ENCODE data around the gene STN1. TPM values are rescaled to one million over a fixed set of nuclear protein-coding genes. Genes with fewer than 3 reads are reported as not detected.
A peak's percentile ranks its signal among the peaks of the same experiment; 100 is the strongest.

Gene STN1
- total RNA-seq, 2 donors from 2014 or later: 16.6 to 18.3 TPM

DNA sequence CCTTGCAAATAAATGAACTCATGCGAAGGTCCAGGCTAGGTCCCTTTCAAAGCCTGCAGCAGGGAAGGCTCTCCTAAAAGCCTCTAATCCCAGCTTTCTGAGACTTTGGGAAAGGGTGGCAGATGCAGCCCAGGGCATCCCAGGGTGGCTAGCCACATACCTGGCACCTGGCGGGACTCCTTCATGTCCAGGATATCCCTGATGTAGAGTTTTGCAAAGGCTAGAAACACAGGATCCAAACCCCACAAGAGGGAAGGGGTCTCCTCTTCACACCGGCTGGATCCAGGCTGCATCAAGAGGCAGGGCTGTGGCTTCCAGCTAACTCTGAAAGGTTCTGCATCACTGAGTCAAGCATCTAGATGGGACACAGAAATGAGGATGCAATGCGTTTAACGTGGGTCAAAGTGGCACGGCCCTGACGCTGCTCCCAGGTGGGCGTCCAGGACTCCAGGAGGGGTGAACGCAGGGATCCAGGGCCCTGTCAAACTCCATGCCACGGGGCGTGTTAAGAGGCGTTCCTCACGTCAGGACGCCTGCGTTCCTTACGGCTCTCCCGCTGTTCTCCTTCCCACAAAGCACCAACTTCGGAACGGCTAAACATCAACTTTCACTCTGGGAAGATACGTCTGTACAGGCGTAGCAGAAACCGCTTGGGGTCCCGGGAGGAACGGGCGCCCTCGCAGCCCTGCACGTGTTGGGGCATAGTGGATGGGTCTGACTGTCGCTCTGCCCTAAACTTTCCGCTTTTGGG, 507 bp downstream of the STN1 start:
- peak overlapping the region; percentile 98 for H3K27ac ChIP-seq
- no peaks in the 10 kb centered on the region for H3K9me3 ChIP-seq
- TF ChIP-seq, protein P1, sequence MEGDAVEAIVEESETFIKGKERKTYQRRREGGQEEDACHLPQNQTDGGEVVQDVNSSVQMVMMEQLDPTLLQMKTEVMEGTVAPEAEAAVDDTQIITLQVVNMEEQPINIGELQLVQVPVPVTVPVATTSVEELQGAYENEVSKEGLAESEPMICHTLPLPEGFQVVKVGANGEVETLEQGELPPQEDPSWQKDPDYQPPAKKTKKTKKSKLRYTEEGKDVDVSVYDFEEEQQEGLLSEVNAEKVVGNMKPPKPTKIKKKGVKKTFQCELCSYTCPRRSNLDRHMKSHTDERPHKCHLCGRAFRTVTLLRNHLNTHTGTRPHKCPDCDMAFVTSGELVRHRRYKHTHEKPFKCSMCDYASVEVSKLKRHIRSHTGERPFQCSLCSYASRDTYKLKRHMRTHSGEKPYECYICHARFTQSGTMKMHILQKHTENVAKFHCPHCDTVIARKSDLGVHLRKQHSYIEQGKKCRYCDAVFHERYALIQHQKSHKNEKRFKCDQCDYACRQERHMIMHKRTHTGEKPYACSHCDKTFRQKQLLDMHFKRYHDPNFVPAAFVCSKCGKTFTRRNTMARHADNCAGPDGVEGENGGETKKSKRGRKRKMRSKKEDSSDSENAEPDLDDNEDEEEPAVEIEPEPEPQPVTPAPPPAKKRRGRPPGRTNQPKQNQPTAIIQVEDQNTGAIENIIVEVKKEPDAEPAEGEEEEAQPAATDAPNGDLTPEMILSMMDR (IDR thresholded peaks at IDR 0.05): no peak
- no peaks in the 10 kb centered on the region for H3K27me3 ChIP-seq
- peak overlapping the region; percentile 86 to 96 for H3K9ac ChIP-seq (ENCODE audit: low read depth in 2 of 2, low read length in 2 of 2)
- intact Hi-C loops (cut with DNase I): no loop called here
- peaks cover 5% of the 10 kb centered on the region for H3K4me1 ChIP-seq
- DNase-seq: peak; percentile 71
- H3K36me3 ChIP-seq: no peaks in the 10 kb centered on the region
- H3K4me3 ChIP-seq: peak overlapping the region; percentile 64

DNA sequence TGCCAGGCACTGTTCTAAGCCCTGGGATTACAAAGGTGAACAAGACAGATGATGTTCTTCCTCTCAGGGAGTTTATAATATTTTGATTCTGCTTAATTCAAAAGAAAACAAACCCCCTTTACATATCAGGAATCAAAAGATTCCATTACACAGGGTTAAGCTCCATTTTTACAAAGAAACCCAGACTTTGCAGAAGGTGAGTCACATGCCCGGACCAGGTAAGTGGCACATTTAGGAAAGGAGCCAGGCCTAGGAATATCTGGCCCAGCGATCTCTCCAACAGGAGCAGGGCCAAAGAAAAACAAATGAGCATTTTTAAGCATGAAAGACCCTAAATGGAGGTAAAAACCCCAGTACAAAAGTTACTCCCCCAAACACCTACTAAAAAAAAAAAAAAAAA, 1.1 kb downstream of the STN1 start:
- DNase-seq: no peak

GRCh38 chr10:103916254-103916653, 1.7 kb downstream of the STN1 start:
- DNase-seq: no peak
- Histone ChIP-seq H3K27me3 (no peaks in the 10 kb centered on the region), H3K4me1 (peaks cover 5% of the 10 kb centered on the region), H3K9me3 (no peaks in the 10 kb centered on the region), H3K4me3 (no peak overlapping the region), H3K36me3 (no peaks in the 10 kb centered on the region), H3K9ac (ENCODE audit: low read depth in 2 of 2, low read length in 2 of 2) (peak overlapping the region in 1 of 2 donors; percentile 7), H3K27ac (peak overlapping the region; percentile 98)
- intact Hi-C loops (cut with DNase I): no loop called here
- TF ChIP-seq, protein P1 (IDR thresholded peaks at IDR 0.05): no peak

More for the DNA sequence above, 1.1 kb downstream of the STN1 start:
- H3K4me3 ChIP-seq: peak overlapping the region; percentile 64
- intact Hi-C loops (cut with DNase I): no loop called here
- no peaks in the 10 kb centered on the region for H3K36me3 ChIP-seq
- H3K27ac ChIP-seq: peak overlapping the region; percentile 98
- no peaks in the 10 kb centered on the region for H3K27me3 ChIP-seq
- peaks cover 5% of the 10 kb centered on the region for H3K4me1 ChIP-seq
- H3K9me3 ChIP-seq: no peaks in the 10 kb centered on the region
- TF ChIP-seq, protein P1 (IDR thresholded peaks at IDR 0.05): no peak
- H3K9ac ChIP-seq (ENCODE audit: low read depth in 2 of 2, low read length in 2 of 2): peak overlapping the region in 1 of 2 donors; percentile 96

- Histone ChIP-seq H3K4me3 (no peak overlapping the region), H3K36me3 (no peaks in the 10 kb centered on the region), H3K27ac (peak overlapping the region; percentile 98), H3K9ac (ENCODE audit: low read depth in 2 of 2, low read length in 2 of 2) (peak overlapping the region in 1 of 2 donors; percentile 7), H3K4me1 (peaks cover 5% of the 10 kb centered on the region), H3K9me3 (no peaks in the 10 kb centered on the region), H3K27me3 (no peaks in the 10 kb centered on the region)
- DNase-seq: no peak
- TF ChIP-seq, protein P1 (IDR thresholded peaks at IDR 0.05): no peak
- intact Hi-C loops (cut with DNase I): no loop called here
Measured at GRCh38 chr10:103915796-103916195, 2.2 kb downstream of the STN1 start.

DNA sequence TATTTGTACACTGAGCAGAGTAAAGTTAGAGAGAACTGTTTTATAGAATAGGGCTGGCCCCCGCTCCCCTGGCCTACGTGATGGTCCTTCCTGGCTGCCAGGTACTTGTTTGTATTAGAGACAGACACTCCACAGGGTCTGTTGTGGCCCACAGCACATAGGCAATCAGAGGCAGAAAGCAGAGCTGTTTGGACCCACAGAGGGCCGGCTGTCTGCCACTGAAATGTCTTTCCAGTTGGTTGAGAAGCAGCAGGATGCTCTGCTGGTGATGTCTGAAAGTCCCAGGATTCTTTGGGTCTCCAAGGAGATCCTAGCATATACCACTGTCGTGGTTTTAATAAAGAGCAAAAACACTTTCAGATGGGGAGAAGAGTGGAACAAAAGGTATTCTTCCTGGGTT, 5.2 kb downstream of the STN1 start:
- Histone ChIP-seq H3K27ac (no peak overlapping the region), H3K9me3 (no peaks in the 10 kb centered on the region), H3K4me1 (peaks cover 10% of the 10 kb centered on the region), H3K27me3 (no peaks in the 10 kb centered on the region), H3K4me3 (no peak overlapping the region), H3K9ac (ENCODE audit: low read depth in 2 of 2, low read length in 2 of 2) (no peak overlapping the region), H3K36me3 (no peaks in the 10 kb centered on the region)
- DNase-seq: no peak
- intact Hi-C loops (cut with DNase I): no loop called here
- TF ChIP-seq, protein P1 (IDR thresholded peaks at IDR 0.05): no peak

Measured in colonic mucosa (tissue), 4 donors.